Occipital lobe (tissue), 2 donors: ENCODE data around the gene RPL14. TPM values are rescaled to one million over a fixed set of nuclear protein-coding genes. Genes with fewer than 3 reads are reported as not detected.
"Not testable (repeated sequence)": the region's sequence is repeated elsewhere in the genome, so short reads cannot be mapped to it uniquely, and the experiment has no call there.

ENCODE experiments used
- DNase-seq: peaks from one replicate; lab custom pipeline; 2025; lab: John Stamatoyannopoulos, UW
- total RNA-seq: library from RNA; depleted of rRNA; stranded (reverse); fragments of >200 nt; gene quantifications from one replicate; pipeline ENCODE4 v1.2.3, GENCODE V29; 2014

The RPL14 gene
- 165 TPM for total RNA-seq

- peak; percentile 88 for DNase-seq
Observed at GRCh38 chr3:40456940-40457823, at the start of gene RPL14. TSS of gene RPL14 (plus strand) at chr3:40457339. CDS start at chr3:40457472, 133 bp downstream.

DNA sequence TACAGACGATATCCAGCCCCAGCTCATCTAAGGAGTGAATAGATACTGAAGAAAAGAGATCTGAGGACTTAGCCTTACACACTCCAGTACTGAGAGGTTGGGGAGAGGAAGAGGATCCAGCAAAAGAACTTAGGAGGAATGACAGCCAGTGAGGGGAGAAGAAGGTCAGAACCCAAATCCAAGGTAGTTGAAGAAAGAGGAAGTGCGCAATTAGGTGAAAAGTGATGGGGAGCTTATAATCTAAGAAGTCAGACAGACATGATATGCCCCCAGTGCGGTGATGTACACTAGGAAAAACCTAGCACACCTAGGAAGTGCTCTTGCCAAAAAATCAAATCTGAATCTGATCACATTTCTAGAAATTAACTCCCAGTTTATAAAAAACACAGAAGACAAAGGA lies 49.5 kb upstream of the RPL14 start:
- DNase-seq: no peak

DNA sequence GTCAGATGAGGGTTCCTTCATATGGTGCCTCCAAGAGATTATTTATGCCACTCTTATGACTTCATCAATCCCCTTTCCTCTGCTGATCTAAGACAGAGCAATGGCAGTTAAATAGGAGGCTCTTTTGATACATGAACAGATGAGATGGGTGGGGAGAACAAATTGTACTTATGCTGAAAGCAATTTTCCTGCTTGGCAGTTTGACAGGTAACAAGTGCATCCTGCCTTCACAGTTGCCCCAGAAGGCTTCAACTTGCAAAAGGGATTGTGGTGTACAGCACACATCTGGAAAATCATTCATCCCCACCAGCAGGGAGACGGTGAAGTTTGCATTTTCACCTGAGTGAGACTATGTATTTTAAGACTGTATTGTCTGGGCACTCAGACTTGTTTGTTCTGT lies 42.9 kb upstream of the RPL14 start:
- DNase-seq: no peak

GRCh38 chr3:40417845-40418543 lies 39.1 kb upstream of the RPL14 start:
- no peak for DNase-seq

DNA sequence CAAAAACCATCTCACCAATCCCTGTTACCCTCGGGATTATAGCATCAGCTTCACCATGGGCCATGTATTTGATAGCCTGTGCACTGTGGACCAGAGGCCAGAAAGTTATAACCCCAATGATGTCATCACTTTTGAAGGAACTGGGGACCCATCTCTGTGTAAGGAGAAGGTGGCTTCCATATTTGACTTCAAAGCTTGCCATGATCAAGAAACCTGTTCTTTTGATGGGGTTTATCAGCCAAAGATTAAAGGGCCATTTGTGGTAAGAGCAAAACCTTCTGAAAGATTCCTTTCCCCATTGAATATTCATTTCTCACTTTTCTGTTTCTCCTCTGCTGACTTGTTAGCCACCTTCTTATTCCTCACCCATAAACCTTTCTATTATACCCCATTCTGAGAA lies 34.3 kb upstream of the RPL14 start:
- DNase-seq: no peak

DNA sequence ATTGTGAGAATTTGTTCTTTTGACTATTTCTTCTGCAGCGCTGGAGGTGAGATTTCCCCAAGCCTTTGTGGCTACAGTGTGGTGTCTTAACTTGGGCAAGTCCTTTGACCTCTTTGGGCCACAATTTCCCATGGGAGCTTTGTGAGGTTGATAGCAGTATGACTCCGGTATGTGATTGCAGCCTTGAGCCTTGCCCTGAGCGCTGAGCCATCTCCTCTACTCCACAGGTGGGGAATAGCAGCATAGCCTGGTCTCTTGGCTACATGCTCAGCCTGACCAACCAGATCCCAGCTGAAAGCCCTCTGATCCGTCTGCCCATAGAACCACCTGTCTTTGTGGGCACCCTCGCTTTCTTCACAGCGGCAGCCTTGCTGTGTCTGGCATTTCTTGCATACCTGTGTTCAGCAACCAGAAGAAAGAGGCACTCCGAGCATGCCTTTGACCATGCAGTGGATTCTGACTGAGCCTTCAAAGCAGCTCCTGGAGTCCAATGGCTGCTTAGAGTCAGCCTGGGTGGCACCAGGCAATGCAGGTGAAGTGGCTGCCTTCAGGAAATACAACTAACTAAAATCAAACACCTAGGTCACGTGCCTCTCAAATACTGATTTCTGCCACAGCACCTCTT lies 30.0 kb upstream of the RPL14 start:
- DNase-seq: no peak

DNA sequence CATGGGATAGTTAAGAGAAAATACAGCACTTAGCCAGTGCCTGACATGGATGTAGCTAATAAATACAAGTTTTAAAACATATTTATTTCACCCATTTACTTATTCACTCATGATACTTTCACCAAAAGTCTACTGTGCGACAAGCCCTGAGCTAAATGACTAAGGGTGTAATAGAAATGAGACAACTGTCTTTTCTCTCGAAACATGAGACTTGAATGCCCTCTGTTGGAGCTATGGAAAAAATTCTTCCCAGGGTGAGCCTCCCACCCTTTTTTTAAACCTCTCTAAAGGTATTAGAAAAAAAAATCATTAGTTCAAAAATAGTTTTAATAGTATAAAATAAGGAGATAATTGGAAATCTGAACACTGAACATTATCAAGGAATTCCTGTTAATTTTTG lies 24.3 kb upstream of the RPL14 start:
- DNase-seq: no peak

DNA sequence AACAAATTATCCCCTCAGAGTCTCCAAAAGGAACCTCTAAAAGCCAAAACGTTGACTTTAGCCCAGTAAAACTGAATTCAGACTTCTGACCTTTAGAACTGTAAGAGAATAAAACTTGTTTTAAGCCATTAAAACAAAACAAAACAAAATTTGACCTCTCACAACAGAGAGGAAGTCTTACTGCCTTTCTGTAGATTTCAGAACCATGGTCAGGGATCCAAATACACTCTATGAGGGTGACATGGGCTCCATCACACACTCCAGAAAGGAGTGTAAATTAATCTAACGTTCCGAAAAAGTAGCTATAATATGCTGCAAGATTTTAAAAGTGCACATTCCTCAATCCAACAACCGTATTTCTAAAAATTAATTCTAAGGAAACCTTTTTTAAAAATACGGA lies 19.2 kb upstream of the RPL14 start:
- no peak for DNase-seq

- no peak for DNase-seq
Observed at GRCh38 chr3:40445062-40445461, 12.1 kb upstream of the RPL14 start.

DNA sequence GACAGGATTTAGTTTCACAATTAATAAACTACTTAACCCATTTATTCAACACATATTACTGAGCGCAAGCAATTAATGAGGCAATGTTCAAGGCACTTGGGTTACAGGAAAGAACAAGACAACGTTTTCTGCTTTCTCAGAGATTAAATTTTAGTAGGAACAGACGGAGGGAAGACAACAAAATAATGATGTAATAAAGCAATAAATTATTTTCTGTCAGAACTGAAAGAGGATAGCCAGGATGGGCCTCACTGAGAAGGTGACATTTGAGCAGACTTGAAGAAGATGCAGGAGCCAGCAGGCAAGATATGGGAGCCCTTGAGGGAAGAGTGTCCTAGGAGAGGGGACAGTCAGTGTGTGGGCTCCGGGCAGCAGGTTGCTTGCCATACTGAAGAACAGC lies 11.3 kb upstream of the RPL14 start:
- DNase-seq: no peak

GRCh38 chr3:40450438-40450837 lies 6.7 kb upstream of the RPL14 start:
- DNase-seq: no peak

- no peak for DNase-seq
Observed at GRCh38 chr3:40451551-40451950, 5.6 kb upstream of the RPL14 start.

GRCh38 chr3:40452057-40452456 lies 5.1 kb upstream of the RPL14 start:
- no peak for DNase-seq

GRCh38 chr3:40452562-40452875 lies 4.6 kb upstream of the RPL14 start:
- no peak for DNase-seq

- DNase-seq: peak; percentile 97
Observed at GRCh38 chr3:40452876-40453730, 4.0 kb upstream of the RPL14 start.

DNA sequence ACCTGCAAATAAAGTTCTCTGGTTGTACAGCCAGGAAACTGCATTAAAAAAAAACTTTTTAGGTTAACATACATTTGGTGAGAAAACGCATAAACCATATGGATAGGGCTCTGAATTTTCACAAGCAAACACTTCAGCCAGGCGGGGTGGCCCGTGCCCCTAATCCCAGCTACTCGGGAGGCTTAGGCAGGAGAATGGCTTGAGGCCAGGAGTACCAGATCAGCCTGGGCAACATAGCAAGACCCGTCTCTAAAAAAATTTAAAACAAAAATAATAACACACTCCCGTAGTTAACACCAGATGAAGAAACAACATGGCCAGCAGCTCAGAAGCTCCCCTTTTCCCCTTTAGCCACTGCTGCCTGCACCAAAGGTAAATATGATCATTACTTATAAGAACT lies 3.2 kb upstream of the RPL14 start:
- no peak for DNase-seq

GRCh38 chr3:40455328-40455727 lies 1.8 kb upstream of the RPL14 start:
- DNase-seq: no peak

DNA sequence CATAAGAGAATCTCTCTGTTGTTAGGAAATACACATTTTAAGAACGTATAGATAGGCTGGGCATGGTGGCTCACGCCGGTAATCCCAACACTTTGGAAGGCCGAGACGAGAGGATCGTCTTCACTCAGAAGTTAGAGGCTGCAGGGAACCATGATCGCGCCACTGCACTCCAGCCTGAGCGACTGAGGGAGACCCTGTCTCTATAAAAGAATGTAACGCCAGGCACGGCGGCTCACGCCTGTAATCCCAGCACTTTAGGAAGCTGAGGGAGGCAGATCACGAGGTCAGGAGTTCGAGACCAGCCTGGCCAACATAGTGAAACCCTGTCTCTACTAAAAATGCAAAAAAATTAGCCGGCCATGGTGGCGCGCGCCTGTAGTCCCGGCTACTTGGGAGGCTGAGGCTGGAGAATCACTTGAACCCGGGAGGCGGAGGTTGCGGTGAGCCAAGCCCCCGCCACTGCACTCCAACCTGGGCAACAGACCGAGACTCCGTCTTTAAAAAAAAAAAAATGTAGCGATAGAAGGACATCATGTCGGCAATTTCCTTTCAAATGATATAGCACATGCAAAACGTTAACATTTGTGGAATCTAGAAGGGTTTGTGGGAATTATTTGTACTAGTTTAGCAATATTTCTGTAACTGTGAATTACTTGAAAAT lies 730 bp upstream of the RPL14 start:
- DNase-seq: no peak

- no peak for DNase-seq
Observed at GRCh38 chr3:40458473-40458872, 1.3 kb downstream of the RPL14 start.

DNA sequence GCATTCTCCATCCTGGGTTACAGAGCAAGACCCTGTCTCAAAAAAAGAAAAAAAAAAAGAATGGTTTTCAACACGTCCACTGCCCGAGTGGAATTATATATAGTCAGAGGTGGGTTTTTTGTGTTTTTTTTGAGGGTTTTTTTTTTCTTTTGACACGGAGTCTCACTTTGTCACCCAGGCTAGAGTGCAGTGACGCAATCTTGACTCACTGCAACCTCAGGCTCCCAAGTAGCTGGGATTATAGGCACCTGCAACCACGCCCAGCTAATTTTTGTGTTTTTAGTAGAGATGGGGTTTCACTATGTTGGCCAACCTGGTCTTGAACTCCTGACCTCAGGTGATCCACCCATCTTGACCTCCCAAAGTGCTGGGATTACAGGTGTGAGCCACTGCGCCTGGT lies 3.3 kb downstream of the RPL14 start:
- DNase-seq: not testable (repeated sequence)

- no peak for DNase-seq
Observed at GRCh38 chr3:40461161-40461560, 4.0 kb downstream of the RPL14 start.
